MM.1S (cell line): ENCODE results near the gene GNB1.

Experiments
- DNase-seq: peaks from one replicate; pipeline ENCODE4 v3.0.0-alpha.2; 2015
- H2AFZ ChIP-seq: fragments of 300-600 bp; sonication (generic); 2 replicates; pipeline ENCODE4 v1.6.0; 2016; ENCODE audit warnings: antibody characterized with exemption, low read length
- H3F3A ChIP-seq: fragments of 300-600 bp; sonication (generic); 2 replicates; pipeline ENCODE4 v1.6.1; 2016; ENCODE audit warnings: mild to moderate bottlenecking, antibody characterized with exemption, low read length, moderate library complexity, mixed read lengths; ENCODE audit not compliant: insufficient read depth
- H3K27ac ChIP-seq: fragments of 300-600 bp; sonication (generic); 2 replicates; pipeline ENCODE4 v1.5.1; 2016; ENCODE audit warnings: mild to moderate bottlenecking, low read length
- H3K27me3 ChIP-seq: fragments of 300-600 bp; sonication (generic); replicated peaks from 2 replicates; pipeline ENCODE4 v1.6.0; 2016; ENCODE audit warnings: low read length; ENCODE audit not compliant: insufficient read depth
- H3K36me3 ChIP-seq: fragments of 300-600 bp; sonication (generic); replicated peaks from 2 replicates; pipeline ENCODE4 v1.6.1; 2016; ENCODE audit warnings: mild to moderate bottlenecking, low read length, mixed read lengths; ENCODE audit not compliant: insufficient read depth
- H3K4me1 ChIP-seq: fragments of 300-600 bp; sonication (generic); 2 replicates; pipeline ENCODE4 v1.6.1; 2016; ENCODE audit warnings: low read length, mixed read lengths
- H3K4me2 ChIP-seq: fragments of 300-600 bp; sonication (generic); 2 replicates; pipeline ENCODE4 v1.6.0; 2016; ENCODE audit warnings: low read depth, low read length
- H3K4me3 ChIP-seq: fragments of 300-600 bp; sonication (generic); 2 replicates; pipeline ENCODE4 v1.5.1; 2016; ENCODE audit warnings: low read length, mixed read lengths
- H3K79me2 ChIP-seq: fragments of 300-600 bp; sonication (generic); 2 replicates; pipeline ENCODE4 v1.6.1; 2016; ENCODE audit warnings: mixed run types, low read length, mixed read lengths
- H3K9ac ChIP-seq: fragments of 300-600 bp; sonication (generic); 2 replicates; pipeline ENCODE4 v1.6.1; 2016; ENCODE audit warnings: low read length, mixed read lengths
- H3K9me2 ChIP-seq: fragments of 300-600 bp; sonication (generic); replicated peaks from 2 replicates; pipeline ENCODE4 v1.6.1; 2016; ENCODE audit warnings: mild to moderate bottlenecking, low read length, mixed read lengths; ENCODE audit not compliant: insufficient read depth
- H3K9me3 ChIP-seq: fragments of 300-600 bp; sonication (generic); replicated peaks from 2 replicates; pipeline ENCODE4 v1.6.1; 2016; ENCODE audit warnings: mild to moderate bottlenecking, low read length, mixed read lengths; ENCODE audit not compliant: insufficient read depth
- H4K20me1 ChIP-seq: fragments of 300-600 bp; sonication (generic); 2 replicates; pipeline ENCODE4 v1.6.1; 2016; ENCODE audit warnings: mild to moderate bottlenecking, low read length, moderate library complexity, mixed read lengths; ENCODE audit not compliant: insufficient read depth
- CTCF ChIP-seq: fragments of 300-600 bp; sonication (generic); IDR thresholded peaks from 2 replicates; pipeline ENCODE4 v1.5.1; 2016; ENCODE audit warnings: antibody characterized with exemption, low read length, mixed read lengths
- EZH2 ChIP-seq: fragments of 300-600 bp; sonication (generic); optimal IDR thresholded peaks from 2 replicates; pipeline ENCODE3; 2017; ENCODE audit warnings: low read depth, mild to moderate bottlenecking, antibody characterized with exemption, low read length, mixed read lengths
- EZH2phosphoT487 ChIP-seq: fragments of 300-600 bp; sonication (generic); IDR thresholded peaks from 2 replicates; pipeline ENCODE4 v1.6.1; 2018; ENCODE audit warnings: antibody characterized with exemption, low read length

GNB1 gene

DNA sequence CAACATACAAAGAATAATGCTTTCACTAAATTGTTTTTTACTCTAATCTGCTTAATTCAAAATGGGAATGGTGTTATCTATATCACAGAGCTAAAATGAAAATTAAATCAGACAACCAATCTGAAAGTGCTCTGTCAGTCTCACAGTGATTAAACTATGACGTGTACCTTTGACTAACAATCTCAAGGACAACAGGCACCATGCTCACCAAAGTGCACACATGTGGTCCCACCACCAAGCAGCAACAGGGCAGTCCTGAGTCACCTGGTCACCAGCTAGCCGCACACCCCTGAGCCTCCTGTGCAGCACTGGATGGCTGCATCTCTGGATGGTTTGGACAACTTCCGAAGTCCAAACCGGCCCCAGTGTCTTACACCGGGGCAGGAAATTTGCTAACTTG, 58.1 kb downstream of the GNB1 start:
- no peak for DNase-seq
- Histone ChIP-seq H3K9me2 (no peaks in the 10 kb centered on the region), H4K20me1 (no peaks in the 10 kb centered on the region), H3K4me2 (no peak overlapping the region), H3K4me1 (no peaks in the 10 kb centered on the region), H3K27ac (no peak overlapping the region), H3K9ac (no peak overlapping the region), H3K36me3 (0 out of 2 replicates have a peak, but pooled peaks cover 2% of the 10 kb centered on the region), H3K9me3 (no peaks in the 10 kb centered on the region), H2AFZ (no peak overlapping the region), H3F3A (no peaks in the 10 kb centered on the region), H3K79me2 (peaks cover 74% of the 10 kb centered on the region), H3K4me3 (no peak overlapping the region), H3K27me3 (no peaks in the 10 kb centered on the region)
- no peak for TF ChIP-seq CTCF
- TF ChIP-seq EZH2, result no peak
- TF ChIP-seq EZH2phosphoT487, result no peak

GRCh38 chr1:1832166-1832565, 58.7 kb downstream of the GNB1 start:
- H3K9ac ChIP-seq, result no peak overlapping the region
- no peaks in the 10 kb centered on the region for H4K20me1 ChIP-seq
- no peaks in the 10 kb centered on the region for H3K27me3 ChIP-seq
- no peaks in the 10 kb centered on the region for H3F3A ChIP-seq
- no peak overlapping the region for H2AFZ ChIP-seq
- H3K27ac ChIP-seq, result no peak overlapping the region
- H3K36me3 ChIP-seq, result 0 out of 2 replicates have a peak, but pooled peaks cover 2% of the 10 kb centered on the region
- no peaks in the 10 kb centered on the region for H3K9me3 ChIP-seq
- no peaks in the 10 kb centered on the region for H3K4me1 ChIP-seq
- no peak for DNase-seq
- TF ChIP-seq EZH2phosphoT487 (no peak), CTCF (no peak), EZH2 (no peak)
- H3K4me3 ChIP-seq, result no peak overlapping the region
- H3K4me2 ChIP-seq, result no peak overlapping the region
- H3K79me2 ChIP-seq, result peaks cover 75% of the 10 kb centered on the region
- no peaks in the 10 kb centered on the region for H3K9me2 ChIP-seq

- H3K36me3 ChIP-seq, result 0 out of 2 replicates have a peak, but pooled peaks cover under 1% of the 10 kb centered on the region
Observed at GRCh38 chr1:1827089-1827848, 63.6 kb downstream of the GNB1 start.

More at GRCh38 chr1:1827089-1827848, 63.6 kb downstream of the GNB1 start:
- H3K27me3 ChIP-seq, result no peaks in the 10 kb centered on the region
- no peak overlapping the region for H3K4me3 ChIP-seq
- DNase-seq, result no peak
- H3K79me2 ChIP-seq, result peaks cover 59% of the 10 kb centered on the region
- H3K4me1 ChIP-seq, result peaks cover 12% of the 10 kb centered on the region
- H3K9ac ChIP-seq, result no peak overlapping the region
- H2AFZ ChIP-seq, result no peak overlapping the region
- H3K9me3 ChIP-seq, result no peaks in the 10 kb centered on the region
- H4K20me1 ChIP-seq, result no peaks in the 10 kb centered on the region
- H3F3A ChIP-seq, result peaks cover 24% of the 10 kb centered on the region
- no peak overlapping the region for H3K4me2 ChIP-seq
- H3K27ac ChIP-seq, result no peak overlapping the region
- TF ChIP-seq CTCF, result no peak
- no peak for TF ChIP-seq EZH2
- no peak for TF ChIP-seq EZH2phosphoT487
- H3K9me2 ChIP-seq, result no peaks in the 10 kb centered on the region
